SK-MEL-5 (cell line): ENCODE data around the gene ATXN7. TPM values are rescaled to one million over a fixed set of nuclear protein-coding genes. Genes with fewer than 3 reads are reported as not detected.
A peak's percentile ranks its signal among the peaks of the same experiment; 100 is the strongest.

Source experiments
- DNase-seq: peaks from one replicate; pipeline ENCODE4 v3.0.0-alpha.2; 2016; ENCODE audit warnings: low read depth, low spot score
- in situ Hi-C: cut with HindIII; loops from 2 replicates; pipeline ENCODE4 v1.10.0; 2016; ENCODE audit warnings: low sequenced_read_pairs, high pct_unique_total_duplicates, low pct_unique_long_range_greater_than_20kb
- total RNA-seq: library from RNA; depleted of rRNA; stranded (reverse); fragments of >200 nt; shearing (Covaris generic); gene quantifications from 2 replicates; pipeline ENCODE4 v1.2.3, GENCODE V29; 2014

ATXN7 gene
- total RNA-seq, 1 experiment from 2014 or later = 5.8 TPM

GRCh38 chr3:63986831-63987230 lies 123.2 kb downstream of the ATXN7 start:
- in situ Hi-C loops = no loop called here

GRCh38 chr3:63988943-63989342 lies 125.3 kb downstream of the ATXN7 start:
- DNase-seq = no peak
- in situ Hi-C loops = no loop called here

More at GRCh38 chr3:63986831-63987230, 123.2 kb downstream of the ATXN7 start:
- DNase-seq = no peak

GRCh38 chr3:63990204-63990603 lies 126.5 kb downstream of the ATXN7 start:
- no peak for DNase-seq
- in situ Hi-C loops = no loop called here

- peak; percentile 54 for DNase-seq
- in situ Hi-C loops = no loop called here
Measured at GRCh38 chr3:63990733-63991132, 127.1 kb downstream of the ATXN7 start.

GRCh38 chr3:63991666-63992065 lies 128.0 kb downstream of the ATXN7 start:
- no peak for DNase-seq
- in situ Hi-C loops = no loop called here

GRCh38 chr3:63992516-63993209 lies 129.0 kb downstream of the ATXN7 start:
- in situ Hi-C loops = no loop called here
- no peak for DNase-seq

GRCh38 chr3:63993653-63994079 lies 130.0 kb downstream of the ATXN7 start:
- DNase-seq = peak; percentile 85
- in situ Hi-C loops = no loop called here

- DNase-seq = no peak
- in situ Hi-C loops = no loop called here
Measured at GRCh38 chr3:63995086-63995485, 131.4 kb downstream of the ATXN7 start.

GRCh38 chr3:63998852-63999754 lies 135.4 kb downstream of the ATXN7 start:
- DNase-seq = no peak
- in situ Hi-C loops = no loop called here

GRCh38 chr3:64000453-64001055 lies 136.9 kb downstream of the ATXN7 start:
- DNase-seq = no peak
- in situ Hi-C loops = no loop called here

GRCh38 chr3:64002233-64002632 lies 138.6 kb downstream of the ATXN7 start:
- no peak for DNase-seq
- in situ Hi-C loops = no loop called here

- no peak for DNase-seq
- in situ Hi-C loops = no loop called here
Measured at GRCh38 chr3:64003589-64003988, 139.9 kb downstream of the ATXN7 start.

GRCh38 chr3:64008017-64008416 lies 144.3 kb downstream of the ATXN7 start:
- in situ Hi-C loops = no loop called here
- DNase-seq = no peak

- DNase-seq = no peak
- in situ Hi-C loops = no loop called here
Measured at GRCh38 chr3:64008487-64009351, 145.1 kb downstream of the ATXN7 start.

GRCh38 chr3:64009528-64009927 lies 145.9 kb downstream of the ATXN7 start:
- in situ Hi-C loops = no loop called here
- DNase-seq = no peak

GRCh38 chr3:64010199-64010598 lies 146.5 kb downstream of the ATXN7 start:
- in situ Hi-C loops = no loop called here
- no peak for DNase-seq

GRCh38 chr3:64011685-64012084 lies 148.0 kb downstream of the ATXN7 start:
- in situ Hi-C loops = no loop called here
- DNase-seq = no peak
